Astrocyte of the cerebellum (primary cell): ENCODE data around the gene CBR3.

Experiments
- DNase-seq: peaks from one replicate; pipeline ENCODE4 v3.0.0-alpha.2; 2011; ENCODE audit warnings: low read depth
- H3K4me3 ChIP-seq: 2 replicates; pipeline ENCODE4 v1.5.1; 2011; ENCODE audit warnings: mild to moderate bottlenecking, low read depth, low read length, moderate library complexity
- in situ Hi-C: cut with HindIII; loops from 2 replicates; pipeline ENCODE4 v1.10.0; 2017; ENCODE audit warnings: low sequenced_read_pairs
- TF ChIP-seq, protein P1 (sequence below): IDR thresholded peaks from 2 replicates; pipeline ENCODE4 v1.5.1; 2012; ENCODE audit warnings: low read length, low read depth, moderate library complexity, mild to moderate bottlenecking; ENCODE audit errors: missing control alignments

CBR3 gene

GRCh38 chr21:36186081-36186480 lies 51.2 kb downstream of the CBR3 start:
- in situ Hi-C loops, result no loop called here
- H3K4me3 ChIP-seq, result no peak overlapping the region
- TF ChIP-seq, protein P1, sequence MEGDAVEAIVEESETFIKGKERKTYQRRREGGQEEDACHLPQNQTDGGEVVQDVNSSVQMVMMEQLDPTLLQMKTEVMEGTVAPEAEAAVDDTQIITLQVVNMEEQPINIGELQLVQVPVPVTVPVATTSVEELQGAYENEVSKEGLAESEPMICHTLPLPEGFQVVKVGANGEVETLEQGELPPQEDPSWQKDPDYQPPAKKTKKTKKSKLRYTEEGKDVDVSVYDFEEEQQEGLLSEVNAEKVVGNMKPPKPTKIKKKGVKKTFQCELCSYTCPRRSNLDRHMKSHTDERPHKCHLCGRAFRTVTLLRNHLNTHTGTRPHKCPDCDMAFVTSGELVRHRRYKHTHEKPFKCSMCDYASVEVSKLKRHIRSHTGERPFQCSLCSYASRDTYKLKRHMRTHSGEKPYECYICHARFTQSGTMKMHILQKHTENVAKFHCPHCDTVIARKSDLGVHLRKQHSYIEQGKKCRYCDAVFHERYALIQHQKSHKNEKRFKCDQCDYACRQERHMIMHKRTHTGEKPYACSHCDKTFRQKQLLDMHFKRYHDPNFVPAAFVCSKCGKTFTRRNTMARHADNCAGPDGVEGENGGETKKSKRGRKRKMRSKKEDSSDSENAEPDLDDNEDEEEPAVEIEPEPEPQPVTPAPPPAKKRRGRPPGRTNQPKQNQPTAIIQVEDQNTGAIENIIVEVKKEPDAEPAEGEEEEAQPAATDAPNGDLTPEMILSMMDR, result no peak
- no peak for DNase-seq

GRCh38 chr21:36186506-36187399 lies 51.9 kb downstream of the CBR3 start:
- in situ Hi-C loops, result no loop called here
- H3K4me3 ChIP-seq, result no peak overlapping the region
- no peak for DNase-seq
- TF ChIP-seq, protein P1, result no peak

DNA sequence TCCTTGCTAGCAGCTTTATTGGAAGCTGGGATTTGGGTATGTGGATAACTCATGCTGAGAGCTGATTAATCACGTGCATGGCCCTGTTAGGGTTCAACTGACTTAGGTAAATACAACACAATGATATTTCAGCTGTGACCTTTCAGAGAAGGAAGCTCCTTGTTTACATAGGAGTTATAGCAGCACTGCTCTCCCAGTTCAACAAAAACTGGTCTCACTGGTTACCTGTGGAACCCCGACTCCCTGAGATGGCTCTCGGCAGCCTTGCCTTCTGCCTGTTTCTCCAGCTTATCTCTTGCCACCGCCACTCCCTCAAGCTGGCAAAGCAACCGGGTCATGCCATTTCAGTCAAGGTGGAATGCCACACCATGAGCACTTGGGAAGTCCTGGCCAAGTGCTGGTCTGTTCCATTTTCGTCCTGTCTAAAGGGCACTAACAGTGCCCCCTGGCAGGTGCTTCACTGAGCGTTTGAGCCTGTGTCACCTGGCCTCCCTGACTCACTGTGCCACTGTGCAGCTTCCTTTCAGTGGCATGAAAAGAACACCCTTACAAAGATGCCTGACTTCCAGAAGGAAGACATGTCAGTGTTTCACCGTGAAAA lies 53.3 kb downstream of the CBR3 start:
- in situ Hi-C loops, result no loop called here
- TF ChIP-seq, protein P1, result no peak
- no peak for DNase-seq
- no peak overlapping the region for H3K4me3 ChIP-seq

DNA sequence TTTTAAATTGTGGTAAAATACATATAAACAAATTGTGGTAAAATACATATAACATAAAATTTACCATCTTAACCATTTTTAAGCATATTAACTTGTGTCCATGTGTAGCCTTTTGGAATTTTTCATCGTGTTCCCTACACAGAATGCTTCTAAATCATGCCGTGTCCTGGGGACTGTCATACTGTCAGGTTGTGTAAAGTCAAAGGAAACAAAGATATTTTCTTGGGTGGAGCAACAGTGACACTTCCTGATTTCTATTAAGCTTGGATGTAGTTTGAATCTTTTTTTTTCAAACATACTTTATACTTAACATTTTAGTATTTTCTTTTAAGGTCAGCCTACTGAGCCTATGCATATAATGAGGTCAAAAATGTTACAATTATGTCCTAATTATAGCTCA lies 54.1 kb downstream of the CBR3 start:
- TF ChIP-seq, protein P1, result no peak
- in situ Hi-C loops, result no loop called here
- no peak overlapping the region for H3K4me3 ChIP-seq
- no peak for DNase-seq

GRCh38 chr21:36190736-36191135 lies 55.9 kb downstream of the CBR3 start:
- H3K4me3 ChIP-seq, result no peak overlapping the region
- in situ Hi-C loops, result no loop called here
- DNase-seq, result no peak
- TF ChIP-seq, protein P1, result no peak

- in situ Hi-C loops, result no loop called here
- DNase-seq, result no peak
- no peak overlapping the region for H3K4me3 ChIP-seq
- TF ChIP-seq, protein P1, result no peak
These were observed 58.3 kb downstream of the CBR3 start for GRCh38 chr21:36193200-36193599.
